Fibroblast of lung (primary cell): ENCODE results near the gene PRKCA.

ENCODE experiments used
- EZH2 ChIP-seq: IDR thresholded peaks from 2 replicates; pipeline ENCODE4 v1.5.1; 2012; ENCODE audit warnings: low read length, control low read depth, mild to moderate bottlenecking; ENCODE audit errors: missing control alignments
- TF ChIP-seq, protein P1 (sequence below), 2 donors: IDR thresholded peaks in 1 of 2; conservative IDR thresholded peaks in 1 of 2; 1 replicate in 1 of 2; 2 replicates in 1 of 2; pipeline ENCODE4 v1.5.1; 2011 to 2012; ENCODE audit warnings: low read length in 2 of 2, control low read depth in 1 of 2, inconsistent platforms in 1 of 2, low read depth in 1 of 2, mild to moderate bottlenecking in 1 of 2

DNA sequence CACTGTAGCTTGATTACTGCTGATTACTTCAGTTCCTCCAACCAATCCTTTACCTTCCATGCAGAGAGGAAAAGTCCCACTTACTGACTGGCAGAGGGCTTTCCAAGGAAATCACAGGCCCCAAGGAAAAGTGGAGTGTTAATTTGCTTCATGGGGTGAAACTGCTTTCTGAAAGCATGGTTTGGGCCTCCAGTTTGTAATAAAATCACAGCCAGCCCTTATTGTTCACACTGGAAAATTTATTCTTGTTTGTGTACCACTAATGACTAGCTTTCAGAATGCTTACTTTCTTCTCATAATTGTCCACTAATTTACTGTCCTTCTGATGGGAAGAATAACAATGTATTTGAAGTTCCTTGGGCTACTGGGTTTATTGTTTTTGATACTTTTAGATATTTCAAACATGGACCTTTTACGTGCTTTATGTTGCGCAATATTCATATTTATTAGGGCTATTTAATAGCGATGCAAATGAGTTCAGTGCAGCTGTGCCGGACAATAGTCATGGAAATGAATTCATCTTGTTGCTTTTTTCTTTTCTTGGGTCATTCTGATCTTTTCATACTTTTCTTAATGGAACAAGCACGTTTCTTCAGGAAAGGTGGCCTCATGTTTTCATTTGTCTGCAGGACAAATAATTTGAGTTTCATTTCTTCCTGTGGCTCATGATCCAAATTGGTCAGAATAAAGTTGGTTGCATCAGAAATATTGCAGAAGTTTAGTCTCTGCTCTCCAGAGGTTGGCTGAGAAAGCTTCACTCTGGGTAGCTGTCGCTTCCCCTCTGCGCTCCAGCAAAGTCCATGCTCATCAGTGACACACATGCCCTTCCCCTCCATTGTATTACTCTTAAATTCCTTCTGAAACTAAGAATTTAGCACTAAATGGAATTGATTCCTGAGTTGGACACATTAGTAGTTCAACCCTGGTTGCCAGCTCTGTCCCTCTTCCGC, 128.7 kb downstream of the PRKCA start:
- TF ChIP-seq, protein P1, sequence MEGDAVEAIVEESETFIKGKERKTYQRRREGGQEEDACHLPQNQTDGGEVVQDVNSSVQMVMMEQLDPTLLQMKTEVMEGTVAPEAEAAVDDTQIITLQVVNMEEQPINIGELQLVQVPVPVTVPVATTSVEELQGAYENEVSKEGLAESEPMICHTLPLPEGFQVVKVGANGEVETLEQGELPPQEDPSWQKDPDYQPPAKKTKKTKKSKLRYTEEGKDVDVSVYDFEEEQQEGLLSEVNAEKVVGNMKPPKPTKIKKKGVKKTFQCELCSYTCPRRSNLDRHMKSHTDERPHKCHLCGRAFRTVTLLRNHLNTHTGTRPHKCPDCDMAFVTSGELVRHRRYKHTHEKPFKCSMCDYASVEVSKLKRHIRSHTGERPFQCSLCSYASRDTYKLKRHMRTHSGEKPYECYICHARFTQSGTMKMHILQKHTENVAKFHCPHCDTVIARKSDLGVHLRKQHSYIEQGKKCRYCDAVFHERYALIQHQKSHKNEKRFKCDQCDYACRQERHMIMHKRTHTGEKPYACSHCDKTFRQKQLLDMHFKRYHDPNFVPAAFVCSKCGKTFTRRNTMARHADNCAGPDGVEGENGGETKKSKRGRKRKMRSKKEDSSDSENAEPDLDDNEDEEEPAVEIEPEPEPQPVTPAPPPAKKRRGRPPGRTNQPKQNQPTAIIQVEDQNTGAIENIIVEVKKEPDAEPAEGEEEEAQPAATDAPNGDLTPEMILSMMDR (conservative IDR thresholded peaks at IDR 0.05 in 1 of 2, IDR thresholded peaks at IDR 0.05 in 1 of 2; ENCODE audit: low read depth in 1 of 2, low read length in 2 of 2), result no peak
- no peak for TF ChIP-seq EZH2
